H1 (cell line): Measurements from ENCODE around the gene MRPL47. TPM values are rescaled to one million over a fixed set of nuclear protein-coding genes. Genes with fewer than 3 reads are reported as not detected.

Source experiments
- KDM1A ChIP-seq: fragments of 200-600, 300-600 bp; sonication (generic); IDR thresholded peaks from 2 replicates; pipeline ENCODE4 v1.7.1; 2016; ENCODE audit warnings: mild to moderate bottlenecking, low read length, borderline replicate concordance
- SIX5 ChIP-seq: IDR thresholded peaks from 2 replicates; pipeline ENCODE4 v1.6.1; 2011; ENCODE audit warnings: mild to moderate bottlenecking, low read depth, low read length
- polyA plus RNA-seq, 7 experiments: library from polyadenylated mRNA; depleted of rRNA in 3 of 7; stranded (reverse) in 5 of 7; unstranded in 2 of 7; fragments of >200 nt in 5 of 7; fragments of 200-250 nt in 2 of 7; gene quantifications; 1 replicate in 5 of 7; 2 replicates in 1 of 7; 4 replicates in 1 of 7; pipeline versions ENCODE4 v1.2.1 to v1.2.3, GENCODE V29; 2011 to 2013; ENCODE audit warnings: missing spikeins in 2 of 7, mixed read lengths in 2 of 7
- total RNA-seq: library from RNA; stranded (reverse); fragmentation: NEBNext Ultra II Directional; extraction: Animal tissue kit (Norgen Biotek cat#: 25700); gene quantifications from 2 replicates; pipeline ENCODE4 v1.2.1, GENCODE V29; 2021

The MRPL47 gene
- total and polyA plus RNA-seq, 2 of the 8 experiments (the other 6 are each of a cell fraction or from before 2014, with no cell fraction given) = 26.1 to 76.6 TPM

GRCh38 chr3:179560791-179561190, 43.6 kb downstream of the MRPL47 start (continued):
- no peak for TF ChIP-seq KDM1A
- TF ChIP-seq SIX5 = no peak
